Stimulated activated CD4-positive, alpha-beta T cell treated with anti-CD3 and anti-CD28 coated beads, Interleukin-1b, Interleukin-23, amount 100 ng/mL, for 24 hours (primary cell): Measurements from ENCODE around the gene TECPR2.

Experiments
- DNase-seq, 4 experiments: peaks; one replicate each; pipeline ENCODE4 v3.0.0-alpha.2; 2020; ENCODE audit warnings: low read depth in 4 of 4, low spot score in 1 of 4

TECPR2 gene

DNA sequence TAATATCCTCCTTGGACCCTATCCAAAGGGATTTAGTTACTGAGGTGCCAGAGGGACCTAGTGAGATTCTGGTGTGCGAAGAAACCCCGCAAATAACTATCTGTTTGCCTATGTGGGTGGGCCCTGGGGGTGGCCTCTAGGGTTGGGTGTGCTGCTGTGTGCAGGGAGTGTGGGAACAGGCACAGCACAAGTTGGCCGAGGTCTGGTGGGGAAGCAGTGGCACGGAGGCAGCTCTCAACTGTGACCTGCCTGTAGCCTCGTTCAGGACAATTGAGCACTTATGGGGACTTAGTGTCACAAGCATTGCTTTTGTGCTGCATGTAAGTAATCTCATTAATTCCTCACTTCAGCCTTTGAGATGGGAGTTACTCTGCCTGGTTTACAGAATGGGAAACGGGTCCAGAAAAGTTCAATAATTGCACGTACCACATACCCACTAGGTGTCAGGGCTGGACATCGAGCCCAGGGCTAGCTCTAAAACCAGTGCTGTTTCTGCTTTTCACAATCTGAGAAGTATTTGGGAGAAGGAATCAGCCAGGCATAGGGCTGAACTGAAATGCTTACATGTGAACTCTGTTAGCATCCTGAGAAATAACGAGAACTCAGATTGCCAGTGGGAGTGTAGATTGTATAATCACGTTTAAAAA is 58.8 kb downstream of the TECPR2 start:
- no peak for DNase-seq

- no peak for DNase-seq
Observed at GRCh38 chr14:102424520-102424919, 61.8 kb downstream of the TECPR2 start.

DNA sequence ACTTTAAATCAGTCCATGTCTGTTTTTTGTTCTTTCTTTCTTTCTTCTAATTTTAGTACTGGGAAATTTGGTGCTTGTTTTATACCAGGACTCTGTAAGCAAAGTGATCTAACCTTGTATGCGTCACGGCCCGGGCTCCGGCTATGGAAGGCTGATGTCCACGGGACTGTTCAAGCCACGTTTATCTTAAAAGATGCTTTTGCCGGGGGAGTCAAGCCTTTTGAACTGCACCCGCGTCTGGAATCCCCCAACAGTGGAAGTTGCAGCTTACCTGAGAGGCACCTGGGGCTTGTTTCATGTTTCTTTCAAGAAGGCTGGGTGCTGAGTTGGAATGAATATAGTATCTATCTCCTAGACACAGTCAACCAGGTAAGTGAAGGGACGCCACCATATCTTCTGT is 62.2 kb downstream of the TECPR2 start:
- DNase-seq = no peak

DNA sequence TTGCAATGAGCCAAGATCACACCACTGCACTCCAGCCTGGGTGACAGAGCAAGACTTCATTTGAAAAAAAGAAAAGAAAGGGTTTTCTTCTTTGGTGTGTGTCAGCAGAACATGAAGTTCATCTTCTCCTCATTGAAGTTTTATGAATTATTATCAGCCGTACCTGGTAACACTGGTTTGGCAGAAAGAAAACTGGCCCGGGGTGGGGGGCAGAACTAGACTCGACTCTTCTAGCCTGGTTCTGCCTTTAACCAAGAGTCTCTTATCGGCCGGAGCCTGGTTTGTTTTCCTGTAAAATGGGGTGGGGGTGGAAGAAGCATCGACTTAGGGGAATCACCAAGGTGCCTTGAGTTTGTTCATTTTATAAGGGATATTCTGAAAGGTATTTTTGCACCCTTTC is 64.1 kb downstream of the TECPR2 start:
- no peak for DNase-seq

DNA sequence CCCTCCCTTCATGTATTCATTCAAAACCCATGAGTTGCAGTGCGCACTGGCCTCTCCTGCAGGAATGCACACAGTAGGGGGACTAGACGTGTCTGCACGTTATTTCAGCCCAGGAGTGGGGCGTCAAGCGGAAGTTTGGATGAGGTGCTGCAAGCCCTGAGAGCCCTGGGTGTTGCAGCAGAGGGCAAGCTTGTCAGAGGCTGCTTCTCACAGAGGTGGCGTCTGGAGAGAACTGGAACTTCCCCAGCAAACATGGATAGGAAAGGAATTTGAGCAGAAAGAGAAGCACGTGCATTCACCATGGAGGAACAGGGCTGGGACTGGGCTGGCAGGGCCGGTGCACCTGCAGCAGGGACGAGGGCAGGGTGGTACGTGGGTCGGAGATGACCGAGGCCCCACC is 64.9 kb downstream of the TECPR2 start:
- no peak for DNase-seq

- no peak for DNase-seq
Observed at GRCh38 chr14:102430212-102430908, 67.6 kb downstream of the TECPR2 start.

GRCh38 chr14:102431751-102432150 is 69.0 kb downstream of the TECPR2 start:
- DNase-seq = no peak

DNA sequence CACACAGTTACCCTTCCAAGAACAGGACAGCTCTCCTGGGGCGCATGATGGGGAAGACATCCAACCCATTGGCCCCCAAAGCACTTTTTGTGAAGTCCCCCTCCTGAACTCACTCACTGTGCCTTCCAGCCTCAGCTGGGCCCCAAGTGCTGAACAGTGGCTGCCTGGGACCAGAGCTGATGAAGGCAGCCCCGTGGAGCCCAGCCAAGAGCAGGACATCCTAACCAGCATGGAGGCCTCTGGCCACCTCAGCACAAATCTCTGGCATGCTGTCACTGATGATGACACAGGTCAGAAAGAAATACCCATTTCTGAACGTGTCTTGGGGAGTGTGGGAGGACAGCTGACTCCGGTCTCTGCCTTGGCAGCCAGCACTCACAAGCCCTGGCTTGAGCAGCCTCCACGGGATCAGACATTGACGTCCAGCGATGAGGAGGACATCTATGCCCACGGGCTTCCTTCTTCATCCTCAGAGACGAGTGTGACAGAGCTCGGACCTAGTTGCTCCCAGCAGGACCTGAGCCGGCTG is 72.0 kb downstream of the TECPR2 start:
- no peak for DNase-seq

DNA sequence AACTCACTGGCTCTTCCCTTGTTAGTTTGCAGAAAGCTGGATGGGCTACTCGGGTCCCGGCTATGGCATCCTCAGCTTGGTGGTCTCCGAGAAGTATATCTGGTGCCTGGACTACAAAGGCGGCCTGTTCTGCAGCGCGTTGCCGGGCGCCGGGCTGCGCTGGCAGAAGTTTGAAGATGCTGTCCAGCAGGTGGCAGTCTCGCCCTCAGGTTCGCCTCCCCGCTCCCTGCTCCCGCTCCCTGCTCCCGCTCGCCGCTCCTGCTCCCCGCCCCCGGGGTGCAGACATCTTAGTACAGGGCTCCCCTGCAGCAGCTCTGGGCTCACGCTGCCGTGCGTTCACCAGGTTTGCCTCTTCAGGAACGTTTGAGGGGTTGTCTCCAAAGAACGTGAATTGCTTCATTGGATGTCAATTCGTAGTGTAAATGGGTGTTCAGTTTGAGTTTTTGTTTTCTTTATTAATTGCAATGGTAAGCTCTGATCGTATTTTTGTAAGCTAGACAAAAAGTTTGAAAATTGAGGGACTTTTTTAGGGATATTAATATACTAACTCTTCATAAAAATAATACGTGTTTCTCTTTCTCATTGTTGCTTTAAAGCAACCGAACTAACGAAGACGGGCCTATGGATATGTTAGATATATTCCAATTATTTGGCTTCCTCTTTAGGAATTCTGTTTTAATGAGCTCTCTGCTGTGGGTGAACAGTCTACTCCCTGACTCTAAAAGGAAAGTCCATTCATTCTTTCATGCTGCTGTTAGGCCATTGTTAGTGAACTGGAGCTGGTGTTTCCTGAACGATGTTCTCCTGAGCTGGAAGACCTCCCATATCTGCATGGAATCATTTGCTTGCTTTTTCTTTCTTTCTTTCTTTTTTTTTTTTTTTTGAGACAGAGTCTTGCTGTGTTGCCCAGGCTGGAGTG is 75.5 kb downstream of the TECPR2 start:
- DNase-seq = peak; percentile 25 to 53 (median 46)

- no peak for DNase-seq
Observed at GRCh38 chr14:102439556-102439955, 76.8 kb downstream of the TECPR2 start.

GRCh38 chr14:102440392-102440791 is 77.7 kb downstream of the TECPR2 start:
- no peak for DNase-seq

DNA sequence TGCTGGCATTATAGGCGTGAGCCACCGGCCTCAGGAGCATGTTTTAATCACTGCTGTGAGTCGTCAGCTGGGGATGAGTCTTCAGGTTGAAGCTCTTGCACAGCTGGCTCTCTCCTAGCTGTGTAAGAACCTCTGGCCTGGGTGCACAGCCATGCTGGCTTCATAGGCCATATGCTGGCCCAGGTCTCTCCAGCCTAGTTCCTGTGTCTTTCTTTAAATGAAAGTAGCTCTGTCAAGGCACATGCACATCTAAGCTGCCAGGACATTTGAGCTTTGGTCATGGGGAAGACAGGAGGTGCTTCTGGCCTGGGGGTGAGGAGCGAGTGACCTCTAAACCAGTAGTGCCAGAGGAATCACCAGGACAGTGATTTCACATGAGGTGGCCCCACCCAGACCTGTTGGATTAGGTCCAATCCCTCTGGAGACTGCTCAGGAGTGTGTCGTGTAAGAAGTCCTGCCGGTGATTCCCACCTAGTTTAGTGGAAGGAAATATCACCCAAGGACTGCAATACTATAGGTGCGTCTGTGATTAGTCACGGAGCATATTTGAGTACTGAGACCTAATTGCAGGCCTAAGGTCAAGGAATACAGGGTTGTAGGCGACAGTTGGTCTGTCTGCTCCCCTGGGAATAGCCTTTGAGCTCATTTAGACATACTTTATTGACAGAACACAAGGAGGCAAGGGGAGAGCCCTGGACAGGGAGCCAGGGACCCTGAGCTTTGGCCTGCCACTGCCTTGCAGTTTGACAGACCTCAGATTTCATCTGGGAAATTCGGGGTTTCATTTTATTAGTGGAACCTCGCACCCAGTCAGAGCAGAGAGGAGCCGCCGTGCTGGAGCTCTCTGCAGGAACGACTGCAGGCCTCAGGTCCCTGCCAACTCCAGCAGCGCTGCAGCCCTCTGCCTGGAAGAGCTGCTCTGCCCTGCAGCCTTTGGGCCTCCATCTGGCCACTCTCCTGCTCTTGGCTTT is 79.8 kb downstream of the TECPR2 start:
- DNase-seq = no peak

GRCh38 chr14:102445066-102445465 is 82.3 kb downstream of the TECPR2 start:
- DNase-seq = no peak

- DNase-seq = no peak
Observed at GRCh38 chr14:102445641-102446040, 82.9 kb downstream of the TECPR2 start.

- no peak for DNase-seq
Observed at GRCh38 chr14:102450206-102451063, 87.7 kb downstream of the TECPR2 start.

DNA sequence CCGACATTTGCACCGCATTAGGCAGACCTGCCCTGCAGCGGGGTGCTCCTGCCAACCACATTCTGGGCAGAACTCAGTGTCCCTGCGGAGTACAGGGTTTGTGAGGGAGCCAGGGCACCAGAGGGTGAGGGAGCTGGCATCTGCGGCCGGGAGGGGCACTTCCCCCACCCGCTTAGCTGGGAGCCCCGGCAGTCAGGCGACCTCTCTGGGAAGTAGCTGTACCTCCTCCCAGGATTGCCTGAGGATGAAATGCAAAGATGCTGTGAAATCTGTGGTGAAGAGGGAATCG is 88.3 kb downstream of the TECPR2 start:
- no peak for DNase-seq

GRCh38 chr14:102452302-102452701 is 89.6 kb downstream of the TECPR2 start:
- no peak for DNase-seq

GRCh38 chr14:102454711-102455110 is 92.0 kb downstream of the TECPR2 start:
- no peak for DNase-seq

DNA sequence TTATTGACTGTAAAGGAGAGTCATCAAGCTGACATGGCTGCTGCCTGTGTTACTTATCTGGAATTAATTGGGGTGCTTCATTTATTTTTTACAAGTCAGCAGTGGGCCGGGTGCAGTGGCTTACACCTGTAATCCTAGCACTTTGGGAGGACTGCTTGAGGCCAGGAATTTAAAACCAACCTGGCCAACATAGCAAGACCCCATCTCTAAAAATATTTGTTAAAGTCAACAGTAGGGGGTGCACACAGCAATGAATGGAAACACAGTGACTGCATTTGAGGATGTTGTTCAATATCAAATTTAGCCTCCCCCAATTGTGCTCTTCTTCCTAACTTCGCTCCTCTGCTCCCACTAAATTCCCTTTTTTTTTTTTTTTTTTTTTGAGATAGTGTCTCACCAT is 94.8 kb downstream of the TECPR2 start:
- no peak for DNase-seq
